NCI-H2081 (cell line): ENCODE data around the gene PCDHGB4.
"Not testable (repeated sequence)": the region's sequence is repeated elsewhere in the genome, so short reads cannot be mapped to it uniquely, and the experiment has no call there.

Experiments used
- DNase-seq, 2 experiments: peaks; one replicate each; lab custom pipeline; 2025; lab: John Stamatoyannopoulos, UW

Gene PCDHGB4

DNA sequence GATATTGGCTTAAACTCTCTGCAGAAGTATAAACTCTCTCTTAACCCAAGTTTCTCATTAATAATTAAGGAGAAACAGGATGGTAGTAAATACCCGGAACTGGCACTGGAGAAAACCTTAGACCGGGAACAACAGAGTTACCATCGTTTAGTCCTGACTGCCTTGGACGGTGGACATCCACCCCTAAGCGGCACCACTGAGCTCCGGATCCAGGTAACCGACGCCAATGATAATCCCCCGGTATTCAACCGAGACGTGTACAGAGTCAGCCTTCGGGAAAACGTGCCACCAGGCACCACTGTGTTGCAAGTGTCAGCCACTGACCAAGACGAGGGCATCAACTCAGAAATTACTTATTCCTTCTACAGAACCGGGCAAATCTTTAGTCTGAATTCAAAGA, 11.1 kb downstream of the PCDHGB4 start:
- DNase-seq = no peak

- DNase-seq = no peak
These were observed 12.2 kb downstream of the PCDHGB4 start for GRCh38 chr5:141399555-141400258.

DNA sequence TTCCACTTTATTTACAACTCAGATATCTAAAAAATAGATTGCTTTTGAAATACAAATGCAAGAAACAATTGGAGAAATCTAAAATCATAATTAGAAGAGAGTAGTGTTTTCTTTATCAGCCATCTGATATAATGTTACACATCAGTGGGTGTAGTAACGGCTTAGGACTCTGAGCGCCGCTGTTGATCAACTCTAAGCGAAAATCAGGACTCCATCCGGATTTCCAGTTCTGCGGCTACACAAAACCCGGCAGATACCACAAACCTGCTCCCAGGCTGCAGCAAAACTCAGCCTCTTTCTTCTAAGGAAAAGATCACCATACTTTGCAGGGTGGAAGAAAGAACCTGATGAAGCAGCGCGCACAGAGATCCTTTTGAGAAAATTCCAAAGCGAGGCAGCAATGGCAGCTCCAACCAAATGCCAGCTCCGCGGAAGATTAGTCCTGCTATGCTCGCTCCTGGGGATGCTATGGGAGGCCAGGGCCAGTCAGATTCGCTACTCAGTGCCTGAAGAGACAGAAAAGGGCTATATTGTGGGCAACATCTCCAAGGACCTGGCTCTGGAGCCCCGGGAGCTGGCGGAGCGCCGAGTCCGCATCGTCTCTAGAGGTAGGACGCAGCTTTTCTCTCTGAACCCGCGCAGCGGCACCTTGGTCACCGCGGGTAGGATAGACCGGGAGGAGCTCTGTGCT, 15.2 kb downstream of the PCDHGB4 start, which contains the start of gene PCDHGA9:
PCDHGA9 (plus strand) TSS at position 226 of the 691 bp plus-strand sequence; CDS start at position 401, 175 bp downstream.
- no peak for DNase-seq

GRCh38 chr5:141403387-141403786, 15.9 kb downstream of the PCDHGB4 start:
- DNase-seq = no peak

DNA sequence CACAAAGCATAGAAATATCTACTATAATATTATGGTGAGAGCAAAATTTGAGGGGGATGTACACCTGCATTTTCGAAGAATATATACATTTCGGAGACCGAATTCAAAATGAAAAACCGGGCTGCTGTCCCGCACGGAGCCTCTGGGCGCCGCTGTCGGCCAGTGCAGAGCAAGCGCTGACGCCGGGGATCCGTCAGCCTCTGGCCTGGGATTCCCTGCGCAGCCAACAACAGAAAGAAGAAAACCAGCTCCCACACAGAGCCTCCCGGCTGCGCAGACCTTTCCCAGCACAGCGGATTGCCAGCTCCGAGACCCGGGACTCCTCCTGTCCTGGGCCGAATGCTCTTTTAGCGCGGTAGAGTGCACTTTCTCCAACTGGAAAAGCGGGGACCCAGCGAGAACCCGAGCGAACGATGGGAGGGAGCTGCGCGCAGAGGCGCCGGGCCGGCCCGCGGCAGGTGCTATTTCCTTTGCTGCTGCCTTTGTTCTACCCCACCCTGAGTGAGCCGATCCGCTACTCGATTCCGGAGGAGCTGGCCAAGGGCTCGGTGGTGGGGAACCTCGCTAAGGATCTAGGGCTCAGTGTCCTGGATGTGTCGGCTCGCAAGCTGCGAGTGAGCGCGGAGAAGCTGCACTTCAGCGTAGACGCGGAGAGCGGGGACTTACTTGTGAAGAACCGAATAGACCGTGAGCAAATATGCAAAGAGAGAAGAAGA, 20.4 kb downstream of the PCDHGB4 start, which contains the start of gene PCDHGB6:
PCDHGB6 (plus strand) TSS at position 232 of the 716 bp plus-strand sequence; CDS start at position 414, 182 bp downstream.
- DNase-seq = not testable (repeated sequence)

DNA sequence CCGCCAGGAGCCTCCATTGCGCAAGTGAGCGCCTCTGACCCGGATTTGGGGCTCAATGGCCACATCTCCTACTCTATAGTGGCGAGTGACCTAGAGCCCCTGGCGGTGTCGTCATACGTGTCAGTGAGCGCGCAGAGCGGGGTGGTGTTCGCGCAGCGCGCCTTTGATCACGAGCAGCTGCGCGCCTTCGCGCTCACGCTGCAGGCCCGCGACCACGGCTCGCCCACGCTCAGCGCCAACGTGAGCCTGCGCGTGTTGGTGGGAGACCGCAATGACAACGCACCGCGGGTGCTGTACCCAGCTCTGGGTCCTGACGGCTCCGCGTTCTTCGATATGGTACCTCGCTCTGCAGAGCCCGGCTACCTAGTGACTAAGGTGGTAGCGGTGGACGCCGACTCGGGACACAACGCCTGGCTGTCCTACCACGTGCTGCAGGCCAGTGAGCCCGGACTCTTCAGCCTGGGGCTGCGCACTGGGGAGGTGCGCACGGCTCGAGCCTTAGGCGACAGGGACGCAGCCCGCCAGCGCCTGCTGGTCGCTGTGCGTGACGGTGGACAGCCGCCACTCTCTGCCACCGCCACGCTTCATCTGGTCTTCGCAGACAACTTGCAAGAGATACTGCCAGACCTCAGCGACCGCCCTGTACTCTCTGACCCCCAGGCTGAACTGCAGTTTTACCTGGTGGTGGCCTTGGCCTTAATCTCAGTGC, 22.3 kb downstream of the PCDHGB4 start:
- DNase-seq = no peak

DNA sequence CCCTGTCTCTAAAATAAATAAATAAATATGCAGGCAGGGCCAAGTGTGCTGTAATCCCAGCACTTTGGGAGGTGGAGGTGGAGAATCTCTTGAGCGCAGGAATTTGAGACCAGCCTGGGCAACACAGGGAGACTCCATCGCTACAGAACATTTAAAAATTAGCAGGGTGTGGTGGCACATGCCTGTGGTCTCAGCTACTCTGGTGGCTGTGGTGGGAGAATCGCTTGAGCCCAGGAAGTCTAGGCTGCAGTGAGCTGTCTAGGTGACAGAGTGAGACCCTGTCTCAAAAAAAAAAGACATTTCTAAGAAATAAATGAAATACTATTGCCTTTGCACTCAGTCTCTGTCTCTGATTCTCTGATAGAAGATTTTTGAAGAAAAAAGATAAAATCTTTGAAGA, 24.1 kb downstream of the PCDHGB4 start:
- no peak for DNase-seq

DNA sequence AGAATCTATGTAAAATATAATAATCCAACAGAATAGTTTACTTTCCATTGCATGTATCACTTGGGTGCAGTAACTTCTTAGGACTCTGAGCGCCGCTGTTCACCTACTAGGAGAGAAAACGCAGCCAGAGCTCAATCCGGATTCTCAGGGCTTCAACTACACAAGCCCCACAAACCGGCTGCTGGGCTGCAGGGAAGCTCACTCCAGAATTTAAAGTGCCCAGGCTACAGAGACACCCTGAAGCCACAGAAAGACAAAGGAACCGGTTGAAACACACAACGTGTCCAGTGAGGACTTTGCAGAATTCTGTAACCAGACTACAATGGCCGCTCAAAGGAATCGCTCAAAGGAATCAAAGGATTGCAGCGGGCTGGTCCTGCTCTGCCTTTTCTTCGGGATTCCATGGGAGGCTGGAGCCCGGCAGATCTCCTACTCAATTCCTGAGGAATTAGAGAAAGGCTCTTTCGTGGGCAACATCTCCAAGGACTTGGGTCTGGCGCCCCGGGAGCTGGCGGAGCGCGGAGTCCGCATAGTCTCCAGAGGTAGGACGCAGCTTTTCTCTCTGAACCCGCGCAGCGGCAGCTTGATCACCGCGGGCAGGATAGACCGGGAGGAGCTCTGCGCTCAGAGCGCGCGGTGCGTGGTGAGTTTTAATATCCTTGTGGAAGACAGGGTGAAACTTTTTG, 25.5 kb downstream of the PCDHGB4 start, which contains the start of gene PCDHGA10:
PCDHGA10 (plus strand) TSS at position 134 of the 686 bp plus-strand sequence; CDS start at position 323, 189 bp downstream.
- DNase-seq = no peak

DNA sequence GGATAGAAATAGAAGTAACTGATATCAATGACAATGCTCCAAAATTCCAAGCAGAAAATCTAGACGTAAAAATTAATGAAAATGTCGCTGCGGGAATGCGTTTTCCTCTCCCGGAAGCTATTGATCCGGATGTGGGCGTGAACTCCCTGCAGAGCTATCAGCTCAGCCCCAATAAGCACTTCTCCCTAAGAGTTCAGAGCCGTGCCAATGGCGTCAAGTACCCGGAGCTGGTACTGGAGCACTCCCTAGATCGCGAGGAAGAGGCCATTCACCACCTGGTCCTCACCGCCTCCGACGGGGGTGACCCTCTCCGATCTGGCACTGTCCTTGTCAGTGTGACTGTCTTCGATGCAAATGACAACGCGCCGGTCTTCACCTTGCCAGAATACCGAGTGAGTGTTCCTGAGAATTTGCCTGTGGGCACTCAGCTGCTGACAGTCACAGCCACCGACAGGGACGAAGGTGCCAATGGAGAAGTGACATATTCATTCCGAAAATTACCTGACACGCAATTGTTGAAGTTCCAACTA, 26.1 kb downstream of the PCDHGB4 start:
- DNase-seq = no peak

DNA sequence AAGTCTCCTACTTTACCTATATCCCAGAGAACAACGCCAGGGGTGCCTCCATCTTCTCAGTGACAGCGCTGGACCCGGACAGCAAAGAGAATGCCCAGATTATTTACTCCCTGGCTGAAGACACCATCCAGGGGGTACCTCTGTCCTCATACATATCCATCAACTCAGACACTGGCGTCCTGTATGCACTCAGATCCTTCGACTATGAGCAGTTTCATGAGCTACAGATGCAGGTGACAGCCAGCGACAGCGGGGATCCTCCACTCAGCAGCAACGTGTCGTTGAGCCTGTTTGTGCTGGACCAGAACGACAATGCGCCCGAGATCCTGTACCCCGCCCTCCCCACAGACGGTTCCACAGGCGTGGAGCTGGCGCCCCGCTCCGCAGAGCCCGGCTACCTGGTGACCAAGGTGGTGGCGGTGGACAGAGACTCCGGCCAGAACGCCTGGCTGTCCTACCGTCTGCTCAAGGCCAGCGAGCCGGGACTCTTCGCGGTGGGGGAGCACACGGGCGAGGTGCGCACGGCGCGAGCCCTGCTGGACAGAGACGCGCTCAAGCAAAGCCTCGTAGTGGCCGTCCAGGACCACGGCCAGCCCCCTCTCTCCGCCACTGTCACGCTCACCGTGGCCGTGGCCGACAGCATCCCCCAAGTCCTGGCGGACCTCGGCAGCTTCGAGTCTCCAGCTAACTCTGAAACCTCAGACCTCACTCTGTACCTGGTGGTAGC, 27.2 kb downstream of the PCDHGB4 start:
- DNase-seq = not testable (repeated sequence)

GRCh38 chr5:141415275-141415618, 27.7 kb downstream of the PCDHGB4 start:
- DNase-seq = not testable (repeated sequence)

DNA sequence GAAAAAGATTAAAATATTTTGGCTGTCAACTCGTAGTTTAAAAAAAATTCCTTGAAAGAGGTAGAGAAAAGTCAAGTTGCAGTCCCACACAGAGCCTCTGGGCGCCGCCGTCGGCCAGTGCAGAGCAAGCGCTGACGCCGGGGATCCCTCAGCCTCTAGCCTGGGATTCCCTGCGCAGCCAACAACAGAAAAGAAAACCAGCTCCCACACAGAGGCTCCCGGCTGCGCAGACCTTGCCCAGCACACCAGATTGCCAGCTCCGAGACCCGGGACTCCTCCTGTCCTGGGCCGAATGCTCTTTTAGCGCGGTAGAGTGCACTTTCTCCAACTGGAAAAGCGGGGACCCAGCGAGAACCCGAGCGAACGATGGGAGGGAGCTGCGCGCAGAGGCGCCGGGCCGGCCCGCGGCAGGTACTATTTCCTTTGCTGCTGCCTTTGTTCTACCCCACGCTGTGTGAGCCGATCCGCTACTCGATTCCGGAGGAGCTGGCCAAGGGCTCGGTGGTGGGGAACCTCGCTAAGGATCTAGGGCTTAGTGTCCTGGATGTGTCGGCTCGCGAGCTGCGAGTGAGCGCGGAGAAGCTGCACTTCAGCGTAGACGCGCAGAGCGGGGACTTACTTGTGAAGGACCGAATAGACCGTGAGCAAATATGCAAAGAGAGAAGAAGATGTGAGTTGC, 30.1 kb downstream of the PCDHGB4 start, which contains the start of gene PCDHGB7:
PCDHGB7 (plus strand) TSS at position 184 of the 679 bp plus-strand sequence; CDS start at position 367, 183 bp downstream.
- DNase-seq = peak; percentile 58 to 73

- DNase-seq = no peak
These were observed 31.8 kb downstream of the PCDHGB4 start for GRCh38 chr5:141419074-141419880.

DNA sequence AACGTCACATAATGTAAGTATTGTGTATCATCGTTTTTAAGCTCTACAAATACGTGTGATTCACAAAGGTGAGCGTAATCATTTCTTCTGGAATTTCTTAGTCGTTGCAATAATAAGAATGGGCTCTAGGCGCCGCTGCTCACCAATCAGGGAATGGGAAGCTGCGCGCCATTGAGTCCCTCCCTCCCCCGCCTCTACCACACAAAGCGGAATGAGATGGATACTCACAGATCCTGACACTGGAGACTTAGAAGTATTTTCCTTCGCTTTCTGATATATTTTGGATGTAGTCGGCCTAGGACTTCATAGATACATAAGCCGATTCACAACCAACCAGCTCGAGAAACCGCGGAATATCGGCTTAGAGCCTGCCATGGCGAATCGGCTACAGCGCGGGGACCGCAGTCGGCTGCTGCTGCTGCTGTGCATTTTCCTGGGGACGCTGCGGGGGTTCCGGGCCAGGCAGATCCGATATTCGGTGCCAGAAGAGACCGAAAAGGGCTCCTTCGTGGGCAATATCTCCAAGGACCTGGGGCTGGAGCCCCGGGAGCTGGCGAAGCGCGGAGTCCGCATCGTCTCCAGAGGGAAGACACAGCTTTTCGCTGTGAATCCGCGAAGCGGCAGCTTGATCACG, 33.5 kb downstream of the PCDHGB4 start, which contains the start of gene PCDHGA11:
PCDHGA11 (plus strand) TSS at position 197 of the 634 bp plus-strand sequence; CDS start at position 374, 177 bp downstream.
- no peak for DNase-seq

- DNase-seq = no peak
These were observed 34.0 kb downstream of the PCDHGB4 start for GRCh38 chr5:141421489-141421855.

DNA sequence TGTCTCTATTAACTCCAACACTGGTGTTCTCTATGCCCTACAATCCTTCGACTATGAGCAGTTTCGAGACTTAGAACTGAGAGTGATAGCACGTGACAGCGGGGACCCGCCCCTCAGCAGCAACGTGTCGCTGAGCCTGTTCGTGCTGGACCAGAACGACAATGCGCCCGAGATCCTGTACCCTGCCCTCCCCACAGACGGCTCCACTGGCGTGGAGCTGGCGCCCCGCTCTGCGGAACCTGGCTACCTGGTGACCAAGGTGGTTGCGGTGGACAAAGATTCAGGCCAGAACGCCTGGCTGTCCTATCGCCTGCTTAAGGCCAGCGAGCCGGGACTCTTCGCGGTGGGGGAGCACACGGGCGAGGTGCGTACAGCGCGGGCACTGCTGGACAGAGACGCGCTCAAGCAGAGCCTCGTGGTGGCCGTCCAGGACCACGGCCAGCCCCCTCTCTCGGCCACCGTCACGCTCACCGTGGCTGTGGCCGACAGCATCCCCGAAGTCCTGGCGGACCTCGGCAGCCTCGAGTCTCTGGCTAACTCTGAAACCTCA, 35.3 kb downstream of the PCDHGB4 start:
- no peak for DNase-seq

DNA sequence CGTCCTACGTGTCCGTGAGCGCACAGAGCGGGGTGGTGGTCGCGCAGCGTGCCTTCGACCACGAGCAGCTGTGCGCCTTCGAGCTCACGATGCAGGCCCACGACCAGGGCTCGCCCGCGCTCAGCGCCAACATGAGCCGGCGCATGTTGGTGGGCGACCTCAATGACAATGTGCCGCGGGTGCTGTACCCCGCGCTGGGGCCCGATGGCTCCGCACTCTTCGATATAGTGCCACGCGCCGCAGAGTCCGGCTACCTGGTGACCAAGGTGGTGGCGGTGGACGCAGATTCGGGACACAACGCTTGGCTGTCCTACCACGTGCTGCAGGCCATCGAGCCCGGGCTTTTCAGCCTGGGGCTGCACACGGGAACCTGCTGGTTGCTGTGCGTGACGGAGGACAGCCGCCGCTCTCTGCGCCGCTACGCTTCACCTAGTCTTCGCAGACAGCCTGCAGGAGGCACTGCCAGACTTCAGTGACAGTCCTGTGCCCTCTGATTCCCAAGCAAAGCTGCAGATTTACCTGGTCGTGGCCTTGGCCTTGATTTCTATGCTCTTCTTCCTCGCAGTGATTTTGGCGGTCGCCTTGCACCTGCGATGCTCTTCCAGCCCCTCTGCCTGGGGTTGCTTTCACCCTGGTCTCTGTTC, 40.4 kb downstream of the PCDHGB4 start:
- no peak for DNase-seq
